ENCODE data around the gene SEC24D. TPM values are rescaled to one million over a fixed set of nuclear protein-coding genes. Genes with fewer than 3 reads are reported as not detected.

Gene SEC24D
- total RNA-seq, 2 experiments from 2014 or later, result 28.4 to 29.7 TPM

DNA sequence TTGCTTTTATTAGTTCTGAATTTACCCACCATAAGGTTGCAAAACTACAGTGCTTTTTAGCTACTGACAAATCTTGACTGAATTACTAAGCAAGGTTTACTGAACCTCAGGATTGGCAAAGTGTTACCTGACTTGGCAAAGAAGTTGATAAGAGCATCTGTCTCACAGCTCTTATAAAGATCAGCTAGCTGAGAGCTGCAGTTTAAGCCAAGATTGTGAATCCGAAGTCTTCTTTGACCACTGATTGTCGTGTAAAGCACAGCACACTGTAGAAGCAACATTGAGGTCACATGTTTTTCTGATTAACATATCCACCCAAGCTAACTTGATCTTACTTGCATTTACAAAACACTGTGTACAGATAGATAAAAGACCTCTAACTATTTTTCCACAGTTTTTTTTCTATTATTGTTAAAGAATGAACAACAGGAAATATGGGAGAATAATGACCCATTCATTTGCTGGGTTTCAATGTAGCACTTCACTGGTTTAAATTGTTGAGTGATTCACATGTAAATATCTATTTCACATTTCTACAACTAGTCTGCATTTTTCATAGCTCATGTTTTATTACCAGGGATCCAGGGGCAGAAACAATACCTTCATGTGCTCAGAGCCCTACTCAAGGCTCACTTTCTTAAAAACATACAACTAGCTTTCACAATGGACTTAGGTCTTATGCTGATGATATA, 96.8 kb downstream of the SEC24D start:
- H3K4me1 Mint-ChIP-seq (ENCODE audit: low read depth), result no peaks in the 10 kb centered on the region
- DNase-seq, result no peak
- H3K27me3 Mint-ChIP-seq (ENCODE audit: low read depth), result no peaks in the 10 kb centered on the region
- intact Hi-C loops (cut with micrococcal nuclease), result no loop called here
- peaks cover 28% of the 10 kb centered on the region for H3K36me3 Mint-ChIP-seq (ENCODE audit: low read depth)
- H3K4me3 Mint-ChIP-seq, result no peak overlapping the region
- no peak overlapping the region for H3K27ac Mint-ChIP-seq
- CTCF ChIA-PET, result interaction anchor here (1.1 kb wide), 1 partner anchor 126 kb away, joined by 3 read pairs; no protein-coding TSS in a partner anchor
- no peaks in the 10 kb centered on the region for H3K9me3 Mint-ChIP-seq

GRCh38 chr4:118738090-118738489, 97.8 kb downstream of the SEC24D start:
- Mint-ChIP-seq H3K27me3 (ENCODE audit: low read depth) (no peaks in the 10 kb centered on the region), H3K36me3 (ENCODE audit: low read depth) (peaks cover 23% of the 10 kb centered on the region), H3K4me3 (no peak overlapping the region), H3K4me1 (ENCODE audit: low read depth) (no peaks in the 10 kb centered on the region), H3K9me3 (no peaks in the 10 kb centered on the region), H3K27ac (no peak overlapping the region)
- intact Hi-C loops (cut with micrococcal nuclease), result no loop called here
- no peak for DNase-seq
- CTCF ChIA-PET, result interaction anchor here (0.6 kb wide), 1 partner anchor 15 kb away, joined by 5 read pairs; no protein-coding TSS in a partner anchor

DNA sequence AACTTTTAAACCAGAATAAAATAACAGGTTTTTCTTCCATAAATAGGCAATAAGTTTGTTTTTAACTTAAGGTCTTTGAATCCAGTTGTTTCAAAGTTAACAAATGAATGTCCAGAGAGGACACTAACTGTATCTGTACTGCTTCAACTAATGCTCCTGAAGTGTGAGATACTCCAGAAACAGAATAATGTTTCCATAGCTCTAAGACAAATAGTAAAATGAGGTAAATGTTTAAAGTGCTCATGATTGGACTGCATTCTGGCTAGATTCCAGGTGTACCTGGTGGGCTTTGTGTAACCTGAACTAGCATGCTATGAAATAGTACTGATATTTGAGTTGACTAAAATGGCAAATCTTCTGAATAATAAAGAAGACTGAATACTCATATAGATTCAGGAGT, 99.0 kb downstream of the SEC24D start:
- no peak for DNase-seq
- CTCF ChIA-PET, result interaction anchor here (1.0 kb wide), 1 partner anchor 35 kb away, joined by 4 read pairs; no protein-coding TSS in a partner anchor
- H3K4me1 Mint-ChIP-seq (ENCODE audit: low read depth), result no peaks in the 10 kb centered on the region
- no peaks in the 10 kb centered on the region for H3K9me3 Mint-ChIP-seq
- no peak overlapping the region for H3K27ac Mint-ChIP-seq
- H3K36me3 Mint-ChIP-seq (ENCODE audit: low read depth), result peaks cover 28% of the 10 kb centered on the region
- intact Hi-C loops (cut with micrococcal nuclease), result no loop called here
- no peaks in the 10 kb centered on the region for H3K27me3 Mint-ChIP-seq (ENCODE audit: low read depth)
- H3K4me3 Mint-ChIP-seq, result no peak overlapping the region

DNA sequence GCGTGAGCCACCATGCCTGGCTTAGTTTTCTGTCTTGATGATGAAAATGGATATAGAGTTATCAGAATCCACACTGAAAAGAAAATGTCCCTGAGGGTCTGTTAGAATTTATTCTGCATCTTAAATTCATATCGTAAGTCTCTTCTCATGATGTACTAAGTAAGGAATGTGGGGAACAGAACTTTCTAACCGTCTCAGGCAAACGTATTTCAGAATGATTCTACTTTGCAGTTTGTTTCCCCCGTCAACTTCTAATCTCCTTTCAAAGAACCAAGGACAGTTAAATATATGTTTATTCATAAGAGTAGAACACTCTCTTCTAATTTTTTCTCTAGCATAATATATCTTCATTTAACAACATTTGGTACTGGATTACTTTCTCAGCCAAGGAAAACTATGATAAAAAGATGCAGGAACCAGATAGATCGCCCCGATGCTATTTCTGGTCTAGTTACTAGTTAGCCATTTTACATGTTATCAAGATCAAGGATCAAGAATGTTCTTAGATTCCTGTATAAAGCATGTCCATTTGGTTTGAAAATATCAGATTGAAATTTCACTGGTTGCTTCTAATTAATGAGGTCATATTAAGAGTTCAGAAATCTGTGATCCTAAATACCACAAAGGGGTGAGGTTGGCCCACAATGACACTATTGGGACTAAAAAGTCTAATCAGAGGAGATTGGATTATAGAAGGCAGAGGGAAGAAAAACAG, 101.3 kb downstream of the SEC24D start:
- Mint-ChIP-seq H3K9me3 (no peaks in the 10 kb centered on the region), H3K27me3 (ENCODE audit: low read depth) (no peaks in the 10 kb centered on the region), H3K36me3 (ENCODE audit: low read depth) (peaks cover 23% of the 10 kb centered on the region), H3K27ac (no peak overlapping the region), H3K4me1 (ENCODE audit: low read depth) (peaks cover 7% of the 10 kb centered on the region), H3K4me3 (no peak overlapping the region)
- CTCF ChIA-PET, result no interaction called here
- DNase-seq, result no peak
- intact Hi-C loops (cut with micrococcal nuclease), result no loop called here

DNA sequence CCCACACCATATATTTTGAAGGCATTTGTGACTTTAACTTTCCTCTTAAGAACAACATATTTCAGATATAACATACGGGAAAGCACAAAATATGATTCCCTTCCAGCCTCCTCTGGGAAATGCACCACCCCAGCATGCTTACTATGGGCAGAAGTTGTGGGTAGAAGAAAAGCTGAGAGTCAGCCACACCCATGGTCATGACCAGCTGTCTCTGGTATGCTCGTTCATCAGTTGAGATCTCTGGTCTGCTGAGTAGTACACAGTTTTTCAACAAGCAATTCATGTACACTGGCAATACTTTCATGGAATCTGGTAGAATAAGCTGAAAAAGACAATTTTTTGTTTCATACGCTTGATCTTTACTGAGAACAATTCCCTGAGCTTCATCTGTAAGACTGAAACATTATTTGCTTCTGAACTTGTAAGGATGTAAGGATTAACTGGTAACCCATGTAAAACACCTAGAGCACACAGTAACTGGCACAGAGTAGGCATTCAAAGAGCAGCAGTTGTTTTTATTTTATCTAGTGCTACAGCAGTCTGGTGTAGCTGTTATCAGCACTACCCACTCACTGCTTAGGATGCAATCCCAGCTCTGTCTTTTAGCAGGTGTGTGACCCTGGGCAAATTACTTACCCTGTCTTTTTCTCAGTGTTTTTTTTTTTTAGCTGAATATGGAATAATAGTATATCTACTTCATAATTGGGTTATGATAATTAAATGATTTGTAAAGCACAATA, 103.2 kb downstream of the SEC24D start:
- H3K27me3 Mint-ChIP-seq (ENCODE audit: low read depth), result no peaks in the 10 kb centered on the region
- no peak overlapping the region for H3K27ac Mint-ChIP-seq
- CTCF ChIA-PET, result interaction anchor here (0.6 kb wide), 1 partner anchor 433 kb away, joined by 3 read pairs; no protein-coding TSS in a partner anchor
- peaks cover 7% of the 10 kb centered on the region for H3K4me1 Mint-ChIP-seq (ENCODE audit: low read depth)
- H3K36me3 Mint-ChIP-seq (ENCODE audit: low read depth), result peaks cover 20% of the 10 kb centered on the region
- no peaks in the 10 kb centered on the region for H3K9me3 Mint-ChIP-seq
- no peak overlapping the region for H3K4me3 Mint-ChIP-seq
- no peak for DNase-seq
- intact Hi-C loops (cut with micrococcal nuclease), result no loop called here

DNA sequence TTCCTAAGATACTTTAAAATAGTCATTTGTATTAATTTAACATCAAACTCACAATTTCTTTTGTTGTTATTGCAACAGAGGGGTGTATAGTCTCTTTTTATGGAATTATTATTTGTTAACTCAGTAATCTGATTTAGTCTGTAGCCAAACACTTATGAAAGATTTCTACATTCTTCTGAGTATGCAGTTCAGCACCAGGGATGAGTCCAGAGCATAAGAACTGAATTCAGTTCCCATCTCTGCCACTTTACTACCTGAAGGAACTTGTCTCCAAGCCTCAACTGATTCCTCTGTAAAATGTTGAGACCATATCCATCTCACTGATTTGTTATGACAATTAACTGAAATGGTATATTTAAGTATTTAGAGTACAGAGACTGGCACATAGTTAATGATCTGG, 105.2 kb downstream of the SEC24D start:
- Mint-ChIP-seq H3K4me3 (no peak overlapping the region), H3K4me1 (ENCODE audit: low read depth) (peaks cover 7% of the 10 kb centered on the region), H3K27ac (no peak overlapping the region), H3K9me3 (no peaks in the 10 kb centered on the region), H3K27me3 (ENCODE audit: low read depth) (no peaks in the 10 kb centered on the region), H3K36me3 (ENCODE audit: low read depth) (peaks cover 26% of the 10 kb centered on the region)
- intact Hi-C loops (cut with micrococcal nuclease), result no loop called here
- CTCF ChIA-PET, result no interaction called here
- no peak for DNase-seq

GRCh38 chr4:118729287-118730286, 106.3 kb downstream of the SEC24D start:
- intact Hi-C loops (cut with micrococcal nuclease), result no loop called here
- CTCF ChIA-PET, result no interaction called here
- Mint-ChIP-seq H3K9me3 (no peaks in the 10 kb centered on the region), H3K27me3 (ENCODE audit: low read depth) (no peaks in the 10 kb centered on the region), H3K36me3 (ENCODE audit: low read depth) (peaks cover 27% of the 10 kb centered on the region), H3K27ac (no peak overlapping the region), H3K4me3 (no peak overlapping the region), H3K4me1 (ENCODE audit: low read depth) (peaks cover 7% of the 10 kb centered on the region)
- no peak for DNase-seq

DNA sequence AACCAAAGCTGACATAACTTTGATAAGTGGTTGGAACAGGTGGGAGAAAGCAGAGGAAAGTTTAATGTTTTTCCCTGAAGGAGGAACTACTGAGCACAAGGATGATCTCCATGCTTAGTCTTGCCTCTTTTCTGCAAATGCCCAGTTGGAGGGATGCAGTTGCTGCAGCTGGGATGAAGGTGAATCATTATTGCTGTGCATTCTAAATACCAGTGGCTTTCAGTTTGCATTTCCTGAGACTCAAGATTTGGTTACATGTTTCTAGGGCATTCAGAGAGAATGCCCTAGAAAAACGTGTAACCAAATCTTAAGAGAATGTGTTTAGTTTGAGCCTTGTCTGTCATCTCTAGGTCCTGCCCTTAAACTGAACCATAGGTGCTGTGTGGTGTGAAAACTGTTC, 108.6 kb downstream of the SEC24D start:
- CTCF ChIA-PET, result interaction anchor here (1.4 kb wide), 1 partner anchor 14 kb away, joined by 7 read pairs; no protein-coding TSS in a partner anchor
- no peak overlapping the region for H3K4me3 Mint-ChIP-seq
- H3K27ac Mint-ChIP-seq, result no peak overlapping the region
- H3K27me3 Mint-ChIP-seq (ENCODE audit: low read depth), result no peaks in the 10 kb centered on the region
- H3K9me3 Mint-ChIP-seq, result no peaks in the 10 kb centered on the region
- intact Hi-C loops (cut with micrococcal nuclease), result no loop called here
- peaks cover 25% of the 10 kb centered on the region for H3K36me3 Mint-ChIP-seq (ENCODE audit: low read depth)
- no peak for DNase-seq
- peaks cover 7% of the 10 kb centered on the region for H3K4me1 Mint-ChIP-seq (ENCODE audit: low read depth)

GRCh38 chr4:118723369-118723768, 112.6 kb downstream of the SEC24D start:
- intact Hi-C loops (cut with micrococcal nuclease), result no loop called here
- CTCF ChIA-PET, result no interaction called here
- Mint-ChIP-seq H3K36me3 (ENCODE audit: low read depth) (peaks cover 18% of the 10 kb centered on the region), H3K27ac (no peak overlapping the region), H3K27me3 (ENCODE audit: low read depth) (no peaks in the 10 kb centered on the region), H3K9me3 (no peaks in the 10 kb centered on the region), H3K4me1 (ENCODE audit: low read depth) (no peaks in the 10 kb centered on the region), H3K4me3 (no peak overlapping the region)
- no peak for DNase-seq

DNA sequence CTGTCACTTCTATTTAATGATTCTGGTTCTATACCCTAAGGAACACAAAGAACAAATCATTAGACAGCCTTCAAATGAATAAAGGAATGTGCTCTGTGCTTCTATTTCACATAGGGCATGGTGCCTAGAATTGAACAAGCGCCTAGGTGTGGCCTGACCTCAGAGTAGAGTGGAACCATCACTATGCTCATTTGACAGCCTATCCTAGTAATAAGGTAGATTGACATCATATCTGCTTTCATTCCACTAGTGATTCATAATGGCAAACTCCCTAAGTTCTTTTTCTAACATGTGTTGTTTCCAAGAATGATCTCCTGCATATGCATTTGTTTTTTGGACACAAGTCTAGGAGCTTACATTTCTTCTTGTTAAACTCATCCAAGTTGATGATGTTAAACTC, 114.2 kb downstream of the SEC24D start:
- Mint-ChIP-seq H3K36me3 (ENCODE audit: low read depth) (peaks cover 14% of the 10 kb centered on the region), H3K4me1 (ENCODE audit: low read depth) (no peaks in the 10 kb centered on the region), H3K27ac (no peak overlapping the region), H3K4me3 (no peak overlapping the region), H3K9me3 (no peaks in the 10 kb centered on the region), H3K27me3 (ENCODE audit: low read depth) (no peaks in the 10 kb centered on the region)
- intact Hi-C loops (cut with micrococcal nuclease), result no loop called here
- CTCF ChIA-PET, result no interaction called here
- DNase-seq, result no peak

GRCh38 chr4:118718511-118719170, 117.3 kb downstream of the SEC24D start:
- intact Hi-C loops (cut with micrococcal nuclease), result no loop called here
- no peak overlapping the region for H3K4me3 Mint-ChIP-seq
- H3K9me3 Mint-ChIP-seq, result no peaks in the 10 kb centered on the region
- CTCF ChIA-PET, result no interaction called here
- no peaks in the 10 kb centered on the region for H3K4me1 Mint-ChIP-seq (ENCODE audit: low read depth)
- DNase-seq, result no peak
- no peaks in the 10 kb centered on the region for H3K27me3 Mint-ChIP-seq (ENCODE audit: low read depth)
- H3K27ac Mint-ChIP-seq, result no peak overlapping the region
- peaks cover 4% of the 10 kb centered on the region for H3K36me3 Mint-ChIP-seq (ENCODE audit: low read depth)
